ENCODE measurements around the gene RASGEF1B.

The RASGEF1B gene

GRCh38 chr4:81378386-81378785 lies 93.3 kb downstream of the RASGEF1B start:
- Histone ChIP-seq H3K9me3 (ENCODE audit: severe bottlenecking) (no peaks in the 10 kb centered on the region), H3K27ac (ENCODE audit: poor library complexity, severe bottlenecking) (no peak overlapping the region), H3K36me3 (ENCODE audit: low read depth) (no peaks in the 10 kb centered on the region), H3K27me3 (ENCODE audit: insufficient read depth, poor library complexity, severe bottlenecking) (no peaks in the 10 kb centered on the region), H3K4me3 (ENCODE audit: severe bottlenecking) (no peak overlapping the region), H3K4me1 (ENCODE audit: insufficient read depth, poor library complexity, severe bottlenecking) (no peaks in the 10 kb centered on the region)
- no peak for ATAC-seq (ENCODE audit: low read depth)
- TF ChIP-seq, protein P1, sequence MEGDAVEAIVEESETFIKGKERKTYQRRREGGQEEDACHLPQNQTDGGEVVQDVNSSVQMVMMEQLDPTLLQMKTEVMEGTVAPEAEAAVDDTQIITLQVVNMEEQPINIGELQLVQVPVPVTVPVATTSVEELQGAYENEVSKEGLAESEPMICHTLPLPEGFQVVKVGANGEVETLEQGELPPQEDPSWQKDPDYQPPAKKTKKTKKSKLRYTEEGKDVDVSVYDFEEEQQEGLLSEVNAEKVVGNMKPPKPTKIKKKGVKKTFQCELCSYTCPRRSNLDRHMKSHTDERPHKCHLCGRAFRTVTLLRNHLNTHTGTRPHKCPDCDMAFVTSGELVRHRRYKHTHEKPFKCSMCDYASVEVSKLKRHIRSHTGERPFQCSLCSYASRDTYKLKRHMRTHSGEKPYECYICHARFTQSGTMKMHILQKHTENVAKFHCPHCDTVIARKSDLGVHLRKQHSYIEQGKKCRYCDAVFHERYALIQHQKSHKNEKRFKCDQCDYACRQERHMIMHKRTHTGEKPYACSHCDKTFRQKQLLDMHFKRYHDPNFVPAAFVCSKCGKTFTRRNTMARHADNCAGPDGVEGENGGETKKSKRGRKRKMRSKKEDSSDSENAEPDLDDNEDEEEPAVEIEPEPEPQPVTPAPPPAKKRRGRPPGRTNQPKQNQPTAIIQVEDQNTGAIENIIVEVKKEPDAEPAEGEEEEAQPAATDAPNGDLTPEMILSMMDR (IDR thresholded peaks at IDR 0.05; ENCODE audit: poor library complexity, severe bottlenecking) = no peak
- DNase-seq (ENCODE audit: low spot score) = no peak

- no peaks in the 10 kb centered on the region for H3K36me3 ChIP-seq (ENCODE audit: low read depth)
- no peaks in the 10 kb centered on the region for H3K4me1 ChIP-seq (ENCODE audit: insufficient read depth, poor library complexity, severe bottlenecking)
- DNase-seq (ENCODE audit: low spot score) (no peak), ATAC-seq (ENCODE audit: low read depth) (no peak)
- TF ChIP-seq, protein P1 (IDR thresholded peaks at IDR 0.05; ENCODE audit: poor library complexity, severe bottlenecking) = no peak
- no peaks in the 10 kb centered on the region for H3K9me3 ChIP-seq (ENCODE audit: severe bottlenecking)
- no peaks in the 10 kb centered on the region for H3K27me3 ChIP-seq (ENCODE audit: insufficient read depth, poor library complexity, severe bottlenecking)
- no peak overlapping the region for H3K27ac ChIP-seq (ENCODE audit: poor library complexity, severe bottlenecking)
- no peak overlapping the region for H3K4me3 ChIP-seq (ENCODE audit: severe bottlenecking)
These were observed 94.5 kb downstream of the RASGEF1B start for GRCh38 chr4:81377191-81377590.

- ATAC-seq (ENCODE audit: low read depth) = no peak
- Histone ChIP-seq H3K4me1 (ENCODE audit: insufficient read depth, poor library complexity, severe bottlenecking) (no peaks in the 10 kb centered on the region), H3K27ac (ENCODE audit: poor library complexity, severe bottlenecking) (no peak overlapping the region), H3K27me3 (ENCODE audit: insufficient read depth, poor library complexity, severe bottlenecking) (no peaks in the 10 kb centered on the region), H3K36me3 (ENCODE audit: low read depth) (no peaks in the 10 kb centered on the region), H3K9me3 (ENCODE audit: severe bottlenecking) (no peaks in the 10 kb centered on the region), H3K4me3 (ENCODE audit: severe bottlenecking) (no peak overlapping the region)
- TF ChIP-seq, protein P1 (IDR thresholded peaks at IDR 0.05; ENCODE audit: poor library complexity, severe bottlenecking) = no peak
- DNase-seq (ENCODE audit: low spot score) = no peak
These were observed 95.0 kb downstream of the RASGEF1B start for GRCh38 chr4:81376720-81377119.

Measured in RWPE2 (cell line).